ENCODE data around the gene NDUFC2.

The NDUFC2 gene

DNA sequence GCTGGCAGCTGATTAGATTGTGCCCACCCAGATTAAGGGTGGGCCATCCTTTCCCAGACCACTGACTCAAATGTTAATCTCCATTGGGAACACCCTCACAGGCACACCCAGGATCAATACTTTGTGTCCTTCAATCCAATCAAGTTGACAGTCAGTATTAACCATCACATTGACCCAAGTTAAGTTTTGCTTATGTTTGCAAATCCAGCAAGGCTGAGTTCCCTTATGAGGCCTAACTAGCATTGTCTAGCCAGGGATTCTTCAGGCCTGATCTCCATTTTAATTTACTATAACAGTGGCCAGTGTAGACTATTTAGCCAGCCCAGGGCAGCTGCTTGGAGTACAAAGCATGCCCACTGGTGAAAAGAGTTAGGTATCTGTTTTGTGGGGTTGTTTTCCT is 54.3 kb downstream of the NDUFC2 start:
- no peak for DNase-seq

GRCh38 chr11:78023426-78023825 is 56.2 kb downstream of the NDUFC2 start:
- DNase-seq, result no peak

DNA sequence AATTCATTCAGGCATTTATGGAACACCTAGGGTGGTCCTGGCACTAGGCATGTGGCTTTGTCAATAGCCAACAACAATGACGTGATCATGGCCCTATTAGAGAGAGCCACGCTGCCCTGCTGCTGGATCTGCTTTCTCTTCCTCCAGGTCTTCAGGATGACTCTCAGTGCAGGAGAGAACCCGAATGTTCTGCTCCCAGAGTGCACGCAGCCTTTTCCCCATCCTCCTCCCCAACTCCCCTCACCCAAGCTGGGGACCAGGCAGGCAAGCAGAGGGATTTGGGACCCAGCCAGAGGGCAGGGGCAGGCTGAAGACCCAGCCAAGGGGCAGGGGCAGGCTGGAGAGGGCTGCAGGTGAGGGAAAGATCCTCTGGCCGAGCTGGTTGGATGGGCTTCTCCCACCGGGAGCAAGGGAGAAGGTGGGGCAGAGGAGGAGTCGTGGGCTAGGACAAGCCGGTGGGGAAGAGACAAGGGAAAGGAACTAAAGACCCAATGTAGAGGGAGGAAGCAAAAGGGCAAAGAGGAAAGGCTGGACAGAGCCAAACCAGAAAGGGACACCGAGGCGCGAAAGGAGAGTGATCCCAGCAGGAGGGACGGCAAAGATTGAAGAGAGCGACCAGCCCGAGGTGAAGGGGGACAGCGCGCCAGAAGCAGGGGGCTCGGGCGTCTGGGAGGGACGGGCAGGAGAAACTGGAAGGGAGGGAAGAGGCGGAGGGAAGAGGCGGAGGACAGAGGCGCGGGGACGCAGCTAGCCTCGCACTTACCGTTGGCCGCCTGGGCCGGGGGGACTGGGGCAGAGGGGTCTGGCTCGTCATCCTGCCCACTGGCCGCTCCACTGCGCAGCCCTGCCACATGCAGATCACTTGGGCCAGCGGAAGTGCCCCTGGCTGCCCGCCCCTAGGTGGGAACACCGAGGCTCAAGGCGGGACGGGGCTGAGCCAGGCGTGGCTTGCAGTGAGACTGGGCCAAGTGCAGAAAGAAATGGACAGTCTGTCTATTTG is 57.0 kb downstream of the NDUFC2 start, which contains the start of gene KCTD14:
TSS of gene KCTD14 (minus strand) at position 880 of the 1,000 bp plus-strand sequence. CDS start at position 853, 27 bp downstream.
- no peak for DNase-seq

DNA sequence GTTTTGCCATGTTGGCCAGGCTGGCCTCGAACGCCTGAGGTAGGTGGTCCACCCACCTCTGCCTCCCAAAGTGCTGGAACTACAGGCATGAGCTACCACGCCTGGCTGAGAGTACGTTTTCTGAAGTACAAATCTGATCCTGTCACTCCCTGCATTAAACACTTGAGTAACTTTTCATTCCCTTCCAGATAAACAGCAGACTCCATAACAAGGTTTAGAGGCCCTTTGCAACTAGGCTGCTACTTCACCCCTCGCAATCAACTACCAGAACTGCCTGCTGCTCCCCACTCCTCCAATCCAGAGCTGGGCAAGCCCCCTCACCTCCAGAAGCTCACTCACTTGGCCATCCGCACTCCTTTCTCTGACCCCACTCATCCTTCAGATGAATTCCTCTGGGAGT is 58.1 kb downstream of the NDUFC2 start:
- no peak for DNase-seq

DNA sequence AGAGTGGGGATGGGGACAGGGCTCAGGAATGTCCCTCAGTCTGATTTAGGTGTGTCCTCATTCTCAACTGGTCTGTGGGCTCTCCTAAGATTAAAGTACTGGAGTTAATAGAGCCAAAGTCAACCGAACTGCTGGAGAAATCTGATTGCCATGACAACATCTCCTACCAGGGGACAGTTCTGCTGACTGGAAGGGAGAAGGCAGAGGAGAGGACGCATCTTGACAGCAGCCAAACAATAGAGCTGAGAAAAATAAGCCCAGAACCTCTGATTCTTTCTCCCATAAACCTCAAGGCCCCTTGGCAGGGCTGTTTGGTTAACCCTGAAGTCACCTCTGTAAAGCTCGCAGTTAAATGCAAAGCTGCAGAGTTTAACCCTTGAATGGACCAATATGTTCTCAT is 59.4 kb downstream of the NDUFC2 start:
- DNase-seq, result no peak

- no peak for DNase-seq
Measured at GRCh38 chr11:78019808-78020207, 59.9 kb downstream of the NDUFC2 start.

Measured in CD4-positive, alpha-beta T cell treated with Interleukin-15 for 1 hour (primary cell).